HG02943 (cell line): Measurements from ENCODE around the gene SOS2.

Experiments
- ATAC-seq: cut with Tn5 transposase; IDR thresholded peaks from one replicate; pipeline ENCODE4 v1.9.1; 2021; ENCODE audit warnings: mild to moderate bottlenecking, low read depth, moderate library complexity; ENCODE audit not compliant: unreplicated experiment

Gene SOS2

GRCh38 chr14:50121486-50121885, 109.9 kb downstream of the SOS2 start:
- ATAC-seq, result no peak

GRCh38 chr14:50117456-50117855, 113.9 kb downstream of the SOS2 start:
- ATAC-seq, result no peak

- no peak for ATAC-seq
Measured at GRCh38 chr14:50116966-50117365, 114.4 kb downstream of the SOS2 start.

DNA sequence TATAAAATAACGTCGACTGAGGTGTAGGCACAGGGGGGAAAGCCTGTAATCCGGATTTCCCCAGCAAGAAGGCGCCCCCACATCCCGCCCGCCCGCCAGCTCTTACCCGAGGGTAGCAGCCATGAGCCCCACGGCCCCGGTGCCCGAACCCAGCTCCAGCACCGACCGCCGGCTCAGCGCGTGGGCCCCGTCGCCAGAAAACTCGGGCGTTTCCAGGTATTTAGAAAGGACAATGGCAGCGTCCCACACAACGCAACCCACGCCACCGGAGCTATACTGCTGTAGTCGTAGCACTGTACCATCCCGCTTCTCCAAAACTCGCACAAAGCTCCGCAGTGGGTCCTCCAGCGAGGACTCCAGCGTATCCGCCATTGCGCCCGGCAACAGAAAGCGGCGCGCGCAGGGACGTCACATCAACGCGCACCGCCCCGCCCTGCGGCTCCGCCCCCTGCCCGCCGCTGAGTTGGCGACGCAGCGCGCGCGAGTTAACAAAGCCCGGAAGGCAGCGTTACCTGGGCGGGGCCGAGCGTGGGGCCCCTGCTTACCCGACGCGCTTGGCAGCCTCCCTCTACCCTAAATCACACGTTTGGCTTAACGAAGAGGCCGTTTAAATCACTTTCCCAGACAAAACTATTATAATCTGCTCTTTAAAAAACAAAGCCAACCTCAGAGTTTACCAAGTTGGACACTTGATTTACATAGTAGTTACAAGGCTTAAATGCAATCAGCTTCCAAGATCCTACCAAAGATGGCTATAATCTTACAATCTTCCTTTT, 115.0 kb downstream of the SOS2 start, which contains the start of gene VCPKMT:
Gene VCPKMT (minus strand): TSS at position 392 of the 776 bp plus-strand sequence. CDS start 20 bp downstream, at position 372.
- ATAC-seq, result peak; percentile 98

DNA sequence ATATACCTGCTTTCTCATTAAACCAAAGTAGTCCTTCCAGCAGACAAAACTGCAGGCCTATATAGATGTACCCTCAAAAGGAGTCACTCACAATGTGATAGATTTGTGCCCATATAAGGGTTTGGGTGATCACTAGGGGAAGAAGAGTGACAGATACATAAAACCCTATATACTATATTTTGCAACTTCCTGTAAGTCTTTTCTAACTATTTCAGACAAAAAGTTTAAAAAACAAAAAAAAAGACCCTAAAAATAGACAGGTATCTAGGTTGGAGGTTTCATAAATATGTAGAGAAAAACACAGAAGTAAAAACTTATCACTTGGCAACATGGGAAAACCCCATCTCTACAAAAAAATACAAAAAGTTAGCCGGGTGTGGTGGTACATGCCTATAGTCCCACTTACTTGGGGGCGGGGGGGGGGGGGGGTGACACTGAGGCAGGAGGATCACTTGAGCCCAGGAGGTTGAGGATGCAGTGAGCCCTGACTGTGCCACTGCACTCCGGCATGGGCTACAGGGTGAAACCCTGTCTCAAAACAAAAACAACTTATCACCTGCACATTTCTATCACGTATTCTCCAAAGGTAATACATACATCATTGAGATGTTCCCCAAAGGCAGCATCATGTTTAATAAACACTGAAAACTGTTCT, 117.9 kb downstream of the SOS2 start:
- ATAC-seq, result no peak

DNA sequence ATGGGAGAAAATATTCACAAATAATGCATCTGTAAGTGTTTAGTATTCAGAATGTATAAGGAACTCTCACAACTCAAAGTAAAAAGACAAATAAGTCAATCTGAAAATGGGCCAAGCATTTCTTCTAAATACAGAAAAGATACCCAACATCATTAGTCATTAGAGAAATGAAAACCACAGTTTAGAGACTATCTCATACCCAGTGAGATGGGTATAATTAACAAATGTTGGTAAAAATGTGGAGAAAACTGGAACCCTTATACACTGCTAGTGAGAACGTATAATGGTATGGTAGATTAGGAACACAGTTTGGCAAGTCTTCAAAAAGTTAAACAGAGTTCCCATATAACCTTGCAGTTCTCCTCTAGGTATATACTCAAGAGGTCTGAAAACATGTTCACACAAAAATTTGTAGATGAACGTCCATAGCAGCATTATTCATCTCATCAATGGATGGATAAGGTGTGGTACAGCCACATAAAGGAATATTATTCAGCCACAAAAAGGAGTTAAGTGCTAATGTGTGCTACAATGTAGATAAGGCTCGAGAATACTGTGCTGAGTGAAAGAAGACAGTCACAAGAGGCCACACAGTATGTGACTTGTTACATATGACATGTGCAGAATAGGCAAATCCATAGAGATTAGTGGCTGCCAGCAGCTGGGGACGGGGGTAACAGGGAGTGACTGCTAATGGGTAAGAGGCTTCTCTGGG, 120.9 kb downstream of the SOS2 start:
- ATAC-seq, result no peak

DNA sequence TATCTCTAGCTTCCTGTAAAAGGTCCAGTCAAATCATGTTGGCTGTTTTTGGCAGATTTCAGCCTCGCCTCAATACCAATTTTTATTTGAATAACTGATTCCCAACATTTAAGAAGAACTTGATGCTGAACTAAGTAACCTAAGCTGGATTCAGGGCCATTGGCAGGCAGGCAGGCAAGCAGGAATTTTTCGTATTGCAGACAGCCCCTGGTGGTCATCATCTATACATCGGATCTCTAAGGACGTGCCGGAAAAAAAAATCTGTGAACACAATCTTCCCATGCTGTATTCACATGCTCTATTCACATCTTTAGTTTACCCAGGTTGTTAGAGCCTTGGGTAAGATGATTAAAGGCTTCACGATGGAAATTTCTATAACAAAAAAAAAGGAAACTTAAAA, 122.0 kb downstream of the SOS2 start:
- no peak for ATAC-seq

DNA sequence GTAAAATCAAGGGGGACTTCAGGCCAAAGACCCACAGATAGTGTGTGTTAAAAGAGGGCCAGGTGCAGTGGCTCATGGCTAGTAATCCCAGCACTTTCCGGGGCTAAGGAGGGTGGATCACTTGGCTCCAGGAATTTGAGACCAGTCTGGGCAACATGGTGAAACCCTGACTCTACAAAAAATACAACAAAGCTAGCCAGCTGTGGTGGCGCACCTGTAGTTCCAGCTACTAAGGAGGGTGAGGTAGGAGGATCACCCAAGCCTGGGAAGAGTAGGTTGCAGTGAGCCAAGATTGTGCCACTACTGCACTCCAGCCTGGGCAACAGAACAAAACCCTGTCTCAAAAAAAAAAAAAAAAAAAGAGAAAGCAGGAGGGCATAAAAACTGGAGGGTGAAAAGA, 123.5 kb downstream of the SOS2 start:
- ATAC-seq, result no peak

DNA sequence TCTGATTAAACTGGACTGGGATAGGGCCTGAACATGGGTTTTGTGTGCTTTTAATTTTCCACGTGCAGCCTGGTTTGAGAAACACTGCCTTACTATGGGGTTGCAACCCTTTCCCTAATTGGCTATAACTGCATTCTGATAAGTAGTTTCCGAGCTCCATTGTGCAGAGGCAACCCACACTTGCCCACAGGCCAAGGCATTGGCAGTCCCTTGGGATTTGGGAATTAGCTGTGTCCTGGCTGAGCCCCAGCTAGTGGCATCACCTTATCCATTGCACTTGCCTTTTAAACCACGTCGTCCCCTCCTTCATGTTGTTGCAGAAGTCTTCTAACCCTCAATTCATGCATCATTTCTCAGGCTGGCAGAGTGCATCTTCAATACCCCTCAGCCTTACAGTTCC, 125.2 kb downstream of the SOS2 start:
- no peak for ATAC-seq

DNA sequence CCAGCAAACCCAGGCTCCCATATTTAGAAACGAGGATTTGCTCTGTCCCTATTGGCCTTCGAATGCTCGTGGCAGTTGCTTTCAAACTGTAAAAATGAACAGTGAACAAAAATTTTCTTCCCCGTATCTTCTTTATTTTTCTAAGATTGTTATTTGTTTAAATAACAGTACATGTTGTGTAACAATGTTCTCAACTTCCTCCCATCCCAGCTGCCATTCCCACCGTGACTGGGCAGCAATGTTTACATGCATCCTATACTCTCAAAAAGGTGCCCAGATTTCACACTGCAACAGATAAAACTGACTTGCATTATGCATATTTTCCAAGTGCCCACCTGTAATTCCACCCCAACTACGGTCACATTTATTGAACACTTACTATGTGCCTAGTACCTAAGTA, 127.8 kb downstream of the SOS2 start:
- ATAC-seq, result no peak

DNA sequence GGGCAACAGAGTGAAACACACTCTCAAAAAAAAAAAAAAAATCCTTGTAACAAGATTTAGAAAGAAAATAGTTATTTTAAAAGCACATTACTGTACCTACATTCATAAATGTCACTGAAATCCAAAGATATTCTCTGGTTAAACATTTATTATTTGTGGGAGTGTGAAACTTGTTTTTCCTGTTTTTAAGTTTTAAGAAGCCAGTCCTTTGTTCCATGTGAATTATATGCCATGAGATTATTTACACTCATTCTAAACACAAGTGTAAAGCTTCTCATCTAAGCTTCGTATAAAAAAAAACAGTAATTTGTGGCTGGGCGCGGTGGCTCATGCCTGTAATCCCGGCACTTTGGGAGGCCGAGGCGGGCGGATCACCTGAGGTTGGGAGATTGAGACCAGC, 130.0 kb downstream of the SOS2 start:
- ATAC-seq, result no peak

GRCh38 chr14:50100805-50101204, 130.6 kb downstream of the SOS2 start:
- no peak for ATAC-seq

- no peak for ATAC-seq
Measured at GRCh38 chr14:50099335-50099734, 132.0 kb downstream of the SOS2 start.

GRCh38 chr14:50095895-50096294, 135.5 kb downstream of the SOS2 start:
- no peak for ATAC-seq

DNA sequence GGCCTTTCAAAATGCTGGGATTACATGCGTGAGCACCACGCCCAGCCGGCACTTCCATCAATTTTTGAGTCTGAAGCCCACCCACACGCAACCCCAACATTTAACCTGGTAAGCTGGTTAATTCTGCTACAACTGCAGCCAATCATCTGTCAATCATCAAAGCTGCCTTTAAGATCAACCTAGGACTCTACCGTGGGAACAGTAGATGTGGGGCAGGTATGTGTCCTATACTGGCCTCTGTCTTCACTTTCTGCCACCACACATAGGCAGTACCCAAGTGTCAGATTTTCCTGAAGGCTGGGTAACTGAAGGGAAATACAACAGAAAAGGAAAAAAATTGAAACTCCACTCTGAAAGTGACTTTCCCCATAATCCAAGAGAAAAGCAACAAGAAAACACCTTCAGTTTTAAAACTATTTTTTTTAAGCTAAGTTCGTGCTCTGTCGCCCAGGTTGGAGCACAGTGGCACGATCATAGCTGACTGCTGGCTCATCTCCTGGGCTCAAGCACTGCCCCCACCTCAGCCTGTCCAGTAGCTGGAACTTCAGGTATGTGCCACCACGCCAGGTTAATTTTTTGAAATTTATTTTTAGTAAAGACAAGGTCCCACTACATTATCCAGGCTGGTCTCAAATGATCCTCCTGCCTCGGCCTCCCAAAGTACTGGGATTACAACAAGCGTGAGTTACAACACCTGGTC, 137.2 kb downstream of the SOS2 start:
- no peak for ATAC-seq

DNA sequence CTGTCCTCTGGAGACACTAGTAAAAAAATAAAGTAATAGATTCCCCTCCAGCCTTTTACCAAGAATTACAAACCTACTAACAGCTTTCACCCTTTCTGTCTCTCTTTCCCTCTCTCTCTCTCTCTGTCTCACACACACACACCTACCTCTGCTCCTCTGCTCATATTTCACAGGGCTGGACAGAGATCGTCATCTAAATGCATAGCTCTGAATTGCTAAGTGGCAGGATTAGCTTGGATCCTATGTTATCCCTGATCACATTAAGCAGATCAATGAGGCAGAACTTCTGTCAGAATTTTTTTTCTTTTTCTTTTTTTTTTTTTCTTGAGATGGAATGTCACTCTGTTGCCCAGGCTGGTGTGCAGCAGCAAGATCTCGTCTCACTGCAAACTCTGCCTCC, 137.9 kb downstream of the SOS2 start:
- no peak for ATAC-seq

DNA sequence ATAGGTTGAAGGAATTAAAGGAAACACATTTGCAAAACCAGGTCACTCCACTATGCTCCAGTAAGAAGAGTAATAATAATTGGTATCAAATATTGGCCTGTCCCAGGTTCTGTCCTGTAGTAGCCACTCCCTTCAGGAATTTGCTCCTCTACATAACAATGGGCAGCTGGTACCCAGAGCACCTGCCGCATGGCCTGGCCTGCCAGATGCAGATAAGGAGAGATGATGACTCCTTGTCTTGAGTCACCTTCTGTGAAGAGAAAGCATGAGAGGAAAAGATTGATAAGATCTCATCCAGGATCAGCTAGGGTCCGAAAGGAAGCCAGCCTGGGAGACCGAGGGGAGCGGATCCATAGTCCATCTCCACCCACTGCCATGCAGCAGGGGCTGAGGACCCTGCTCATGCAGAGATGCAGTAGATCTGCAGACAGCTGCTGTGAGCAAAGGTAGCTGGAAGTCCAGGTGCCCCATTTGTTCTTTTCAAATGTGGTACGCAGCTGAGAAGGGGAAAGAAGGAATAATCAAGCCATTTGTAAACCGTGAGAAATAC, 139.3 kb downstream of the SOS2 start:
- no peak for ATAC-seq

- ATAC-seq, result no peak
Measured at GRCh38 chr14:50091240-50091913, 140.0 kb downstream of the SOS2 start.

DNA sequence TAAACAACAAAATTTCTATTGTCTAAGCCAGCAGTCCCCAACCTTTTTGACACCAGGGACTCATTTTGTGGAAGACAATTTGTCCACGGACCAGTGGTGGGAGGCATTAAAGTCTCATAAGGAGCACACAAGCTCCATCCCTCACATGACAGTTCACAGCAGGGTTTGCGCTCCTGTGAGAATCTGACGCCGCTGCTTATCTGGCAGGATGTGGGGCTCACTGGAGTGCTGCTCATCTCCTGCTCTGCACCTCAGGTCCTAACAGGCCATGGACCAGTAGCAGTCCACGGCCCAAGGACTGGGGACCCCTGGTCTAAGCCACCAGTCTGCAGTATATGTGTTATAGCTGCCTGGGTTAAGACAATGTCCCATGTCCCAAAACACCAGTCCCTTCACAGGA, 142.2 kb downstream of the SOS2 start:
- no peak for ATAC-seq

DNA sequence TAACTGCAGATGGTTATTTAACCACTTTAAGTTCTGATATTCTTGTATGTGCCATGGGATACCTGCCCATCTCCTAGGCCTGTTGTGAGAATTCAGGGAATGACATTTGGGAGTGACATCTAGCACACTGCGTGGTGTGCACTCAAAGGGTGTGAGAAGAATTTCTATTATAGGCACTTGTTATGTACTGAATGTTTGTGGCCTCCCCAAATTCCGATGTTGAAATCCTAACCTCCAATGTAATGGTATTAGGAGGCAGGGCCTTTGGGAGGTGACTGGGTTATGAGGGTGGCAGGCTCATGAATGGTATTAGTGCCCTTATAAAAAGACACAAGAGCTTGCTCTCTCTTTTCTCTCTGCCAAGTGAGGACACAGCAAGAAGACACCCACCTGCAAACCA, 142.6 kb downstream of the SOS2 start:
- ATAC-seq, result no peak
